G401.6 (cell line): ENCODE results near the gene DHRS3.

Experiments
- FAIRE-seq: peaks from 2 replicates; lab custom pipeline; 2012; peaks lifted over from hg19 to GRCh38; lab: Jason Lieb, UNC

The DHRS3 gene

DNA sequence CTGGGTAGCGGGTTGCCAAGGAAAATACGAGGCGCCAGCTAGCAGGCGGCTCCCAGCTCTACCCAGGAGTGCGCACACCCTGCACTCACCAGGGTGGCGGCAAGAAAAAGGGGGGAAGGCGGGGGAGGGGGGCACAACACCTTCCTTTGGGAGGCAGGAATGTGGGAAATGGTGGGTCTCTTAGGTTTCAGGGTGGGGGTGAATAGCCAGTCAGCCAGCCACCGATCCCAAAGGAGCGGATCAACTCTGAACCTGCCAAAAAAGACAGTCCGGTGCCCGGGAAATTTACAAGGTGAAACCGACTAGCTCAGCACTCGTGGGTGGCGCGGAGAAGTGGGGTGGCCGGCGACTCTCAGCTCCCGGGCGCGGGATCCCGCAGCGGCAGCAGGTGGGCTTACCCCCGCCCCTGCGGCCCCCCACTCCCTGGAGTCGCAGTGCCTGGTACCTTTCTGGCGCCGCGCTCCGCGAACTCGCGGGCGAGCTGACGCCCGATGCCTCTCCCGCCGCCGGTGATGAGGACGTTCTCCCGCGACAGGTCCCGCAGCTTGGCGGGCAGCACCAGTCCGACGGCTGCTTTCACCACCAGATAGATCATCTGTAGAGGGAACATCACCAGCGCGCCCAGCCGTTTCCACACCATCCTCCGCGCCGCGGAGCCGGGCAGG is 1.2 kb downstream of the DHRS3 start:
- FAIRE-seq = no peak

DNA sequence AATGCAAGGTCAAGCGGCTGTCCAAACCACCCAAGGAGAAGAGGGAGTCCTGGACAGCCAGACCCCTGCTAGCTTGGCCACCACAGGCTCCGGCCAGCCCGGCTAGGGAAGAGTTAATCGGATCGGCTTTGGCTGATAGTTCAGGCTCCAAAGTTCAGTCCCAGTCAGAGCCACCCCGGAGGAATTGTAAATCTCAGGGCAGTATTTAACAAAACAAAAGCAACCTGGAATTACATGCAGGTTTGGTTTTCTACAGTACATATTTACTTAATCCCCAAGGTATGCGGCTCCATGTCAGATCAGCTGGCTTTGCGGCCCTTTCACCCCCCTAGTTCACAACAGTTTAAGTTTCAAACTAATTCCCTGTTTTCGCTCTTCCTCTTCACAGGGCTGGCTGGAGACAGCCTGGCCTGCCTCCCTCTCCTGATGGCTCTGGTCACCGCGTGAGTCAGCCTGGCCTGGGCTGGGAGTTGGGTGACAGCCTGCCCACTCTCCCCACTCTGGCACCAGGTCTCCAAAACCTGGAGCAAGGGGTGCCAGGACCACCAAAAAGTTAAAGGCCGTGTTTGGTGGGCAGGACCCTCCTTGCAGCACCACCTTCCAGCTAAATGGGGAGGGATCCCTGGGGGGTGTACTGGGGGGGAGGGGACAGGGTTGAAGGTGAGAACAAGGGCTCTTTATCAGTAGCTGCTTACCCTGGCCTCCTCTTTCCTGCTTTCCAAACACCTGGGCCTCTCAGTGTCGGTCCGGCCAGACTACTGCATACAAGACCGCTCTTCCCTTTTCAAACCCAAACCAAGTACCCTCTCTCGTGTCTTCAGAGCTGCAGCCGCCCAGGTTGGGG is 1.9 kb downstream of the DHRS3 start:
- no peak for FAIRE-seq

DNA sequence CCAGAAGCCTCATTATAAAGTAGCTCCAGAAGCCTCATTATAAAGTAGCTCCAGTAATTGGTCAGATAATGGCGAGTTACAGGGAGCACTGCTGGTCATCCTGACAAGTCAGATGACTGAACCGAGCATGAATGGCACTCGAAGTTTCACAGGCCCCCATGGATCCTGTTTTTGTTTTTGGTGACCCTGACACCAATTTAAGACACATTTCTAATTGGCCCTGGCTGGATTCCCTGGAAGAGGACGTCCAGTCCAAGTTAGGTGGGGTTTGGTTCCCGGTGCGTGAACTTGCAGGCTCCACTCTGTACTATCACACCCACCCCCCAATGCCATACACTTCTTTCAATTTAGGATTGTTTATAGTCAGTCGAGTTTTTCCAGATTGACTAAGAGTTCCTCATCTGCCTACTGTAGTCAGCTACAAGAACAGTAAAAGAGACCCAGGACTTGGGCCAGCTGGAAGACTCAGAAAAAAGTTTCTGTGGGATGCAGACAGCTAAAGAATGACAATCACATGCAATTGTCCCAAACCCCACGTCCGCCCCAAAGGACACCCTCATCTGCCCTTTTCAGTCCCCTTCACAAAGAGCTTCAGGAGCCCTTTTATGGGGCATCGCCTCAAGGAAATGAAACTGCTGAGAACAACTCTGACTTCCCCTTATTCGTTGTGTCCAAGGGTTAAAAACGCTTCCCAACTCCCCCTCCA is 2.7 kb downstream of the DHRS3 start:
- no peak for FAIRE-seq

DNA sequence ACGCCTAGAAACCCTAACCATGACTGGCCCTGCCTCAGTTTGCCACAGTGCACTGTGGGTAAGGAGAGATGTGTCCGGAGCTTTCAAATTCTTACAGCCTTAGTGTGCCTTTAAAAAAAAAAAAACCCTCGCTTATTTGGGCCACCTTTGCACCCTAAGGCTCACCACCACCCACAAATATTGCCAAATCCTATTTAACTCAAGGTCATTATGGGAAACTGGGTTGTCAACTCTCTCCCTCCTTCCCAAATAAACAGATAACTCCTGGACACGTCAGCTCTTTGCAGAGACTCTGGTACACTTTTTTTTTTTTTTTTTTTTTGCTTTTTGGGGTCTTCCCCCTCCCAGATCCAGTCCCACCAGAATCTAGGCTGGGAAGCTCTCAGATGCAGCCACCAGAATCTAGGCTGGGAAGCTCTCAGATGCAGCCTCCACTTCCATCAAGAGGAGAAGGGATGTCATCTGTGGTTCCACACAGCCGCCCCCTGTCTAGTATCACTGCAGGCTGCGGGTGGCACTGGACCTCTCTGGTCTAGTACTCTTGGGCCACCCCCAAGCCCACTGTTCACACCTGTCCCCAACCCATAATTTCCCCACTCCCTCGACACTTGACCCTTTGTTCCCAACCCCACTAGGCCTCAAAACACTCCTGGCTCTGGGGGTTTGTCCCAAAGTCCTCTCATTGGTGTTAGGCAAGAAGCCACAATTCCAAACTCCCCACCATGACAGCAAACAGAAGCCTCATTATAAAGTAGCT is 3.4 kb downstream of the DHRS3 start:
- no peak for FAIRE-seq

DNA sequence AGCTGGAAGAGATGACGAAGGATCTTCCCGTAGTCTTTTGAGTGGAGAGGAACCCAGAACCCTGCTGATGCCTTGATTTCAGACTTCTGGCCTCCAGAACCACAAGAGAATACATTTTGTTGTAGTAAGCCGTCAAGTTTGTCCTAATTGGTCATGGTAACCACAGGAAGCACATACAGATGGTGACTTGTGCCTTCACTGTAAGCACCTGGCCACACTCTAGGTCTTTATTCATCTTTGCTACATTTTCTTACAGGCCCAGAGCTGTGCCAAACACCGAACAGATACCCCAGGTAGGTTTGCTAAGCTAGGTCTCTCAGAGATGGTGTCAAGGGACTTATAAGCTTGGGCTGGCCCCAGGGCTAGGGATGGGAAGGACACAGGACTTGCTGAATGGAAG is 4.8 kb downstream of the DHRS3 start:
- no peak for FAIRE-seq

DNA sequence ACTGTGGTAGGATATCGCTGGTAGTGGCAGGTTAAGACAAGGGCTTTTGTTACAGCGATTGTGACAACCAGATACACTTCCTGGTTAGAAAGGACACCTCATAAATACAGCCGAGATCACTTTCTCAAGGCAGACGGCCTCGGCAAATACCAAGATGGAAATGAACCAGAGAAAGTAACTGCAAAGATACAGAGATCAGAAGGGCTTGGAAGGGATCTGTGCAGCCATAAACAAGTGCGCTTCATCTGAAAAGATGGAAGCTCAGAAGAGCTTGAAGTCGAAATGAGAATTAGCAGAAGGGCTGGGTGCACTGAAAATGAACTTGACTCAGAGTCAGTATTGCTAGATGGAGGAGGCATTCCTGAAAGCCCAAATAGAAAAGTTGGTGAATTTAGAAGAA is 7.1 kb downstream of the DHRS3 start:
- no peak for FAIRE-seq

DNA sequence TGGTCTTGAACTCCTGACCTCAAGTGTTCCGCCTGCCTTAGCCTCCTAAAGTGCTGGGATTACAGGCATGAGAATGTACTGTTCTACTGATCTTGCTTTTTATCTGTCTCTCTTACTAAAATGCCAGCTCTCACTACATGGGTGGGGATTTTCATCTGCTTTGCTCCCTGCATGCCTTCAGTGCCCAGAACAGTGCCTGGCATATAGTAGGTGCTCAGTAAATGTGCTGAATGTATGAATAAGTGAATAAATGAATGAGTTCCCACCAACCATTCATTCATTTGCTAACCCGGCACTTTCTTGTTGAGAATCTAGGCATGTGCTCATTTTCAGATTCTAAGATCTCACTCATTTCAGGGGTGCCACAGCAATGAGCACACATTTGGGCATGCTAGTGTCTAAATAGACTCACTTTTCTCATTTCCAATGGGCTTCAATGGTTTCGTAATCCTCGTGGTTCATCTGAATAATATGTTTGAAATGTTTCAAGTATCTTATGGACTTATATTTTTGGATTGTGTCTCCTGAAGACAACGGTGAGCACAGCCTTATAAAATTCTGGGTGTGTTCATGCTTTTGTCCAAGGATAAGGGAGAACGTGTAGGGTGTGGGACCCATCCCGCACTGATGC is 7.6 kb downstream of the DHRS3 start:
- no peak for FAIRE-seq

DNA sequence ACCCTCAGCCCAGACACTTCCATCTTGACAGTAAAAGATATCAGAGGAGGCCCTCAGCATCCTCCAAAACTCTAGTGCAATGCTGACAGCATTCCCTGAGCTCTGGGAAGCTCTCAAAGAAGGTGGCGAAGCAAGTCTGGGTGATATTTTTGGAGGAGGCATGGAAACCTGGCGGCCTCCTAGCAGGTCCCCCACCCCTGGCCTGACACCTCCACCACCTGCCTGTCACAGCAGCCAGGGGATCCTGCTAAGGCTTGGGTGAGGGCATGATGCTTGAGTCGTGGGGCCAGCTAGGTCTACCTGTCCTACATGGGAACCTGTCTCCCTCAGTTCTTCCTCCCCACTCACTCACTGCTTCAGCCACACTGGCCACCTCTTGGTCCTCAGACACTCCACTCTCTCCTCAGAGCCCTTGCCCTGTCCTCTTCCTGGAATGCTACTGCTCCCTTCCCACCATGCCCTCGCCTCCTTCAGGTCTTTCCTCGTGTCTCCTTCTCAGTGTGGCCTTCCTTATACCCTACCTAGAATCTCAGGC is 8.5 kb downstream of the DHRS3 start:
- no peak for FAIRE-seq

DNA sequence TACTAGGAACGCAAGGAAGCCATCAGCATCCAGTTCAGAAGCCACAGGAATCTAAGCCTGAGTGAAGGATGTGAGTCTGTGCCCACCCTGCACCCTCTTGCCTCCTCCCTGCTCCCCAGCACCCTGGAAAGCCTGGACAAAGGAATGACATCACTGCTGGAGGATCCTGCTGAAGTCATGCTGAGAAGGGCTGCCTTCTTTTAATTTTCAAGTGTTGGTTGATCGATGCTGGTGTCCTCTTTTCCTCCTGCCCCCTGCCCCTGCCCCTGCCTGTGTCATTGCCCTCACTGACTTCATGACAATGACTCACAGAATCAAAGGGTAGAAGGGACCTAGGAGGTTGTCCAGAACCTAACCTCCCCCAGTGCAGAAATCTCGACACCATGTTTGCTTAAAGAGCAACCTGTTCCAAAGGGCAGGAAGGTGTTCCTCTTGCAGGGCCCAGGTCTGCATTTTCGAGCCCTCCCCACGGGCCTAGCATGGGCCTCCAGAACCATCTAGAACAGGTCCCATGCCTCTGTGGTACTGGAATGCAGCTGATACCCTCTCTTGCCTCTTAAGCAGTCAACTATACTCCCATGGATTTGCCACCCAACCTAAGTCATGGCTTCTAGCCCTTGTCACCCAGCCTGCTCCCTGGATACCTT is 9.6 kb downstream of the DHRS3 start:
- FAIRE-seq = no peak

DNA sequence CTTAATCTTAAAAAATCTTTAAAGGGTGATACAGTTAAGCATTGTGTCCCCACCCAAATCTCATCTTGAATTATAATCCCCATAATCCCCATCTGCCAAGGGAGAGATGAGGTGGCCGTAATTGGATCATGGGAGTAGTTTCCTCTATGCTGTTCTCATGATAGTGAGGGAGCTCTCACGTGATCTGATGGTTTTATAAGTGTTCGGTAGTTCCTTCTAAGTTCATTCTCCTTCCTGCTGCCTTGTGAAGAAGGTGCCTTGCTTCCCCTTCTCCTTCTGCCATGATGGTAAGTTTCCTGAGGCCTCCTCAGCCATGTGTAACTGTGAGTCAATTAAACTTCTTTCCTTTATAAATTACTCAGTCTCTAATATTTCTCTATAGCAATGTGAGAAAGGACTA is 10.7 kb downstream of the DHRS3 start:
- FAIRE-seq = no peak

DNA sequence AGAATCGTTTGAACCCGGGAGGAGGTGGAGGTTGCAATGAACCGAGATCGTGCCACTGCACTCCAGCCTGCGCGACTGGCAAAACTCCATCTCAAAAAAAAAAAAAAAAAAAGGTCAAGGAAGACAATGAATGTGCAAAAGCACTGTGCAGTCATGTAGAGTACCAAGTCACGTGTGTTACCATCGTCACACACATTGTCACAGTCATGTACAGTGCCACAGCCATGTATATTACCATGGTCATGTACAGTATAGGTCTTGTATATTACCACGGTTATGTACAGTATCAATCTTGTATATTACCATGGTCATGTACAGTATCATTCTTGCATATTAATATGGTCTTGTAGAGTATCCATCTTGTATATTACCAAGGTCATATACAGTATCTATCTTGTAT is 13.0 kb downstream of the DHRS3 start:
- FAIRE-seq = no peak

DNA sequence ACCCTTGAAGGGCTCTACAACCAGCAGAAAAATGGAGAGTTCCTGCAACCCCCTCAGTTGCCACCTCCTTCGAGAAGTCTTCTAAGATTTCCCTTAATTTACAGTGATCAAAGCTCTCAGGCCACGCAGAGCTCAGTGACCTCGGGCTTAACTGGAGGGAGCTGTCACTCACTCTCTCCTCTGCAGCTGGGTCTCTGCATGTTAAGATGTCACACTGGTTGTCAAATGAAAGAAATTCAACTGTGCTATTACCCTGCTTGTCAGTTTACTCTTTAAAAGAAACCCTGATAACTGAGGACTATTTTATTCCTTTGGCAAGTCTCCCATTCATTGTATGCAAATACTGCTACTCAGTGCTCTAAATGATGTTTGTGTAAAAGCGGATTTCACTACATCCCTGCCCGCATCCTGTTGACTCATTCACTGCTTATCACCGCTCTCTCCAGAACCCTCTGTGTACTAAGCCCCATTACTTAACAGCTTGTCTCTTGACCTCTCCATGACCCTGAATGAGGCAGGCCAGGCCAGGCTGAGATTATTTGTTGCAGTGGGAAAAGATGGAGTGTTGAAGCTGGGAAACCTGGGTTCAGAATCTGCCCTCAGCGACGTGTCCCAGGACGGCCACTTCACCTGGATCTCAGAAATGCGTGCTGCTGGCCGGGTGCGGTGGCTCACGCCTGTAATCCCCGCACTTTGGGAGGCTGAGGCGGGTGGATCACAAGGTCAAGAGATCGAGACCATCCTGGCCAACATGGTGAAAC is 13.7 kb downstream of the DHRS3 start:
- FAIRE-seq = no peak

DNA sequence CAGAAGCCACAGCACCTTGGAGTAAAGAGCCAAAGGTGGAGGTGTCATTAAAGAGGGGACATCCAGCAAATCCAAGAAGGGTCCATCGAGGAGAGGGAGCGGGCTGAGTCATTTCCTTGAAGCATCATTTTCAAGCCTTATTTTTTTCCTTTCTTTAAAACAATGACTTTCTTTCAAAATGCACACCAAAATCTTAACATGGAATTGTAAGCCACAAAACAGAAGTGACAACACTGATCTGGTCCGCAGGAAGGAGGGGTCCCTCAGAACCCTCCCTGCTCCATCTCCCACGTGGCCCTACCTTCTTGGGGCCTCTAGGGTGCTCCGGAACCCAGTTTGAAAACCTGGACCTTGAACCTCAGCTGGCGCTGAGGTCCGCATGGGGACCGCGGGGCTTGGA is 14.8 kb downstream of the DHRS3 start:
- no peak for FAIRE-seq

DNA sequence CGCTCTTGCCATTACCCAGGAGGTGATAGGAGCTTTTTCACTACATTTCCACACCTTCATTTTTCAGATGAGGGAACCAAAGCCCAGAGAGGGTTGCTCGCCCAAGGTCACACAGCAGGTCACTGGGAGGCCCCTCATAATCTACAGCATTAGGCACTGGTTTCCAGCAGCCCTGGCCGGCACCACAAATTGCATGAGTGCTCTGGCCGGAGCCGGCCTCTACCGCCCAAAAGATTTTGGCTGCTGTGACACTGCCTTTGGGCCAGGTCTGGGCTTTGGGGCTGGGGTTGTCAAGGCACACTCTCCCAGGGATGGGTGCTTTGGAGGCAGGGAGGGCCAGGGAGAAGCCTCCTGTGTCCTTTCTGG is 15.4 kb downstream of the DHRS3 start:
- FAIRE-seq = no peak

DNA sequence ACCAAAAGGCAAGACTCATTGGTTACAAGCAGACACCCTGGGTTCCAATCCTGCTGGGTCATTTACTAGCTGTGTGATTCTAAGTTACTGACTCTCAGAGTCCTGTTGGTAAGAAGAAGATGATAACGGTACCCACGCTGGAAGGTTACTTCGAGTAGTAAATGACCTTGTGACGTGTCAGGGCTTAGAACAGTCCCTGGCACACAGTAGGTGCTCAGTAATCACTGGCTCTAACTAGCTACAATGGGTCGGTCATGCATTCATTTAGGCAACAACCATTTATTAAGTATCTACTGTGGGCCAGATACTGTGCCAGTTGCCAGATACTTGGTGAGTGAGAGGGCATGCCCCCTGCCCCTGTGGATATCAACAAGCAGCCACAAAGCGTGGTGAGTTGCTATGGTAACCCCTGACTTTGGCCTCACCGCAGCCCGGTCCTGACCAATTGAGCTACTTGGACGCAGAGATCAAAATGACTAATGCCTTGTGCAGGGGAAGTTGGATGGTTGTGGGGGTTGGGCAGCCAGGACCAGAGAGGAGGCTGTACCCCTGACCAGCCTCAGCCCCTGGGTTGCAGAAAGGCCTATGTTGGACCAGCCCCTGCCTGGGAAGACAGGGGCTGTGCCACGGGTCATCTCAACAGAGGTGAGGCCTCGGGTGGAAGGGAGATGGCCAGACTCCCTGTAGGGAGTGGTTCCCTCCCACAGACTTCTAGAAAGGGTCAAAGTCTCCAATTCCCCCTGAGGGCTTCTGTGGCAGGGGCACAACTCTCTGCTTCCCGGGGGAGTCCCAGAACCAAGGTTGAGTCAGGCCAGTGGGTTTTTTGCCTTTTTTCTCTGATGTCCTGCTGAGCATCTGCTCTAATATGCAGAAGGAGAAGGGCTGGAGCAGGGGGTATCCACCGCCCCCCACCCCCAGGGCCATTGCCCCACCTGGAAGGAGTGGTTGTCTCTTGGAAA is 16.0 kb downstream of the DHRS3 start:
- FAIRE-seq = no peak

DNA sequence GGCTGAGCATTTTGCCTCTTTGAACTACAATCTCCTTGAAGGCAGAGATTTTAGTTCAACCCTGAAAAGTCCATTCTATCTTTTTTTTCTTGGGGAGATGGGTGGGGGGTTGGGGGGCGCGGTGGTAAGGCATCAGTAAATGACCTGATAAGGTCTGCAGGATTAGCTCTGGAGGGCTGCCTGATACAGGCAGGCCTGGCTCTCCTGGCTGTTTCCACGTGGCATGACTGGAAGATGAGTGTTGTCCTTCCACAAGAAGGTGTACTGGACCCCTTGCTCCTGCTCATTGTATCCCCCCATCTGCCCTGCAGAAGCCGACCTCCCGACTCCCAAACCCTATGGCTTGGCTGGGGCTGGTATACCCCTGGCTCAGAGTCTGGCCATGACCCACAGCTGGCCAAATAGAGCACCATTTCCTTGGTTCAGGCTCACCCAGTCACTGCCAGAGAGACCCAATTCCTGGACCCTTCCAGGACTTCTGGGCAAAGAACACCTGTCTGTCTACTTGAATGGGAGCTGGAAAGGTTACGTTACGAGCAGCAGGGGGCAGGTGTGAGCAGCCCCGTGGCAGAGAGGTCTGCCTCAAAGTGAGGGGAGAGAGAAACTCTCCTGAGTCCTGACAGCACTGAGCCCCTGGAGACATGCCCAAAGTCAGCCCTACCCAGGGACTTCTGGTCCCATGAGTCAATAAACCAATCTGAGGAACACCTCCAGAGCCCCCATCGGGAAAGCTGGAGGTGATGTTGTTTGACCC is 17.0 kb downstream of the DHRS3 start:
- no peak for FAIRE-seq

DNA sequence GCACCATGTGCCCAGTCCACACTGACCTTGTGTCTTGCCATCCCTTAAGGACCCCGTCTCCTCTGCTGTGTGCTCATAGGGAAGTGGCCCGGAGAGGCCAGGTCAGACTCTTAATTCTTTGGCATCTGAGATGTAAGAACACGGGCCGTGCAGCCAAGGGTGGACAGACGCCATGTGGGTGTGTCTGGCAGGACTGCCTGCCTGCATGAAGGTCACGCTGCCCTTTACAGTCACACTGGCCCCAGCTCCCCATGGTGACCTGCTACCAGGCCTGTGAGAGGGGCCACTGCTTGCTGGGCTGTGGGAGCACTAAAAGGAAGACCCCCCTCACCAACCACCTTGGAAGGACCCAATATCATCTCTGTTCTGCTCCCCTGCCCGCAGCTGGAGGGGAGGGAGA is 17.7 kb downstream of the DHRS3 start:
- FAIRE-seq = no peak

DNA sequence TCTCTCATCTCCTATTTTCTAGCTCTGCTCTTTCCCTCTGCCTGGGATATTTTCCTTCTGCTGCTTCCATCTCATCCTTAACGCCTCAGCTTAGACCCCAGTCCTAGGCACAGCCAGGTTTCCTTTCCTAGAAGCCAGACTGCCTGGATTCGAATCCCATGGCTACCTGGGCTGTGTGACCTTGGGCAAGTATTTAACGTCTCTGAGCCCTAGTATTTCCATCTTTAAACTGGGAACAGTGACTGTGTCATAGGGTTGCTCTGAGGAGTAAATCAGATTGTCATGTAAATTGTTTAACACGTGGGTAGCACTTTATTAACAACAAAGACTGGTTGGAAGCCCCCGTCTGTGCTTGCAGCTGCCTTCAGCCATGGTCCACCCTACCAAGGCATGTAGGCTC is 18.4 kb downstream of the DHRS3 start:
- no peak for FAIRE-seq

DNA sequence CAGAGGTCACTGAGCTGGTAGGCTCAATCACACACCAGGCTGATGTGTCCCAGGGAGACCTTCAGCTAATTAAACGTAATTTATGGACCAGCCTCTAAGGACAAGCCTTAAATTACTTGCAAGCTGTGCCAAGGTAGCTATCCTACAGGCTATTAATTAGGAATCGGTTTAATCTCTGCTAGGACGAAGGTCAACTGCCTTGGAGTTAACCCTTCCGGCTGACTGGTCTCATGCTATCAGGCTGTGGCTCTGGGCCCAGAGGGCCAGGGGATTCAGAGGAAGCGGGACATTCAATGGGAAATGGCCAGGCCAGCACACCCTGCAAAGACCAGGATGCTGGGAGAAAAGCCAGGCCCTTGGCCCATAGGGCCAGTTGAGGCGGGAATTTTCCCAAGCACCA is 19.0 kb downstream of the DHRS3 start:
- FAIRE-seq = no peak
